GM12878 (cell line): Measurements from ENCODE around the gene UBASH3A. TPM values are rescaled to one million over a fixed set of nuclear protein-coding genes. Genes with fewer than 3 reads are reported as not detected.

Experiments
- ATF2 ChIP-seq: IDR thresholded peaks from 2 replicates; pipeline ENCODE4 v1.6.1; 2012; ENCODE audit warnings: low read length, inconsistent platforms
- BMI1 ChIP-seq: fragments of 450-650 bp; IDR thresholded peaks from 2 replicates; pipeline ENCODE4 v1.6.1; 2016; ENCODE audit warnings: mild to moderate bottlenecking, moderate library complexity, borderline replicate concordance
- CBX5 ChIP-seq: sonication (generic); IDR thresholded peaks from 2 replicates; pipeline ENCODE4 v1.6.1; 2016; ENCODE audit warnings: low read depth, moderate library complexity, mild to moderate bottlenecking, inconsistent platforms
- GABPA ChIP-seq: IDR thresholded peaks from 2 replicates; pipeline ENCODE4 v1.6.1; 2014; ENCODE audit warnings: antibody characterized with exemption, low read depth, mild to moderate bottlenecking, inconsistent platforms
- IRF5 ChIP-seq: fragments of 450-650 bp; IDR thresholded peaks from 2 replicates; pipeline ENCODE4 v1.6.1; 2017; ENCODE audit warnings: borderline replicate concordance
- KAT2A ChIP-seq: conservative IDR thresholded peaks from 2 replicates; pipeline ENCODE4 v1.6.1; 2011; ENCODE audit warnings: low read depth, low read length; ENCODE audit not compliant: control insufficient read depth
- KDM1A ChIP-seq: fragments of 200-600 bp; sonication (generic); IDR thresholded peaks from 2 replicates; pipeline ENCODE4 v1.6.1; 2016; ENCODE audit warnings: borderline replicate concordance
- MAX ChIP-seq: IDR thresholded peaks from 2 replicates; pipeline ENCODE4 v1.6.1; 2012; ENCODE audit warnings: low read depth, low read length, improper control_type of control experiment
- MYB ChIP-seq: fragments of 150-350 bp; IDR thresholded peaks from 2 replicates; pipeline ENCODE4 v1.6.1; 2014; ENCODE audit warnings: mild to moderate bottlenecking, low read depth, low read length, borderline replicate concordance
- NBN ChIP-seq: fragments of 450-650 bp; IDR thresholded peaks from 2 replicates; pipeline ENCODE4 v1.6.1; 2016
- PKNOX1 ChIP-seq: fragments of 450-650 bp; IDR thresholded peaks from 2 replicates; pipeline ENCODE4 v1.6.1; 2016; ENCODE audit warnings: mild to moderate bottlenecking
- POLR2AphosphoS2 ChIP-seq: IDR thresholded peaks from 2 replicates; pipeline ENCODE4 v1.6.1; 2011; ENCODE audit warnings: low read depth, mild to moderate bottlenecking, low read length, improper control_type of control experiment, moderate library complexity
- POLR2AphosphoS5 ChIP-seq: IDR thresholded peaks from 2 replicates; pipeline ENCODE4 v1.6.1; 2011; ENCODE audit warnings: mild to moderate bottlenecking, low read length, inconsistent platforms
- POU2F2 ChIP-seq: IDR thresholded peaks from 3 replicates; pipeline ENCODE4 v1.6.1; 2011; ENCODE audit warnings: low read depth, mild to moderate bottlenecking, low read length, borderline replicate concordance
- SIX5 ChIP-seq: IDR thresholded peaks from 2 replicates; pipeline ENCODE4 v1.6.1; 2011; ENCODE audit warnings: mild to moderate bottlenecking, low read depth, low read length, moderate library complexity; ENCODE audit not compliant: severe bottlenecking
- SMAD1 ChIP-seq: fragments of 450-650 bp; IDR thresholded peaks from 2 replicates; pipeline ENCODE4 v1.6.1; 2018; ENCODE audit warnings: mild to moderate bottlenecking, low read depth; ENCODE audit not compliant: partially characterized antibody
- SREBF1 ChIP-seq: IDR thresholded peaks from 2 replicates; pipeline ENCODE4 v1.6.1; 2012; ENCODE audit warnings: mild to moderate bottlenecking, low read length
- TAF1 ChIP-seq: IDR thresholded peaks from 2 replicates; pipeline ENCODE4 v1.6.1; 2011; ENCODE audit warnings: mild to moderate bottlenecking, low read depth, low read length, borderline replicate concordance
- TBL1XR1 ChIP-seq: IDR thresholded peaks from 2 replicates; pipeline ENCODE4 v1.6.1; 2012; ENCODE audit warnings: low read depth, low read length, improper control_type of control experiment
- ZBED1 ChIP-seq: IDR thresholded peaks from 2 replicates; pipeline ENCODE4 v1.6.1; 2016; ENCODE audit warnings: borderline replicate concordance
- ZSCAN29 ChIP-seq: fragments of 450-650 bp; IDR thresholded peaks from 2 replicates; pipeline ENCODE4 v1.6.1; 2017; ENCODE audit warnings: mild to moderate bottlenecking, moderate library complexity
- polyA plus RNA-seq, 11 experiments: library from polyadenylated mRNA; depleted of rRNA in 4 of 11; unstranded in 6 of 11; stranded (reverse) in 5 of 11; fragments of >200 nt; fragmentation: Nextera tagmentation in 4 of 11; fragmentation: Illumina TruSeq in 1 of 11; extraction: Ambion mirVana in 4 of 11; extraction: Trizol in 1 of 11; gene quantifications; 1 replicate in 1 of 11; 2 replicates in 10 of 11; pipeline versions ENCODE4 v1.2.1 to v1.2.3, GENCODE V29; 2011 to 2016; ENCODE audit warnings: inconsistent platforms in 2 of 11, missing spikeins in 2 of 11, low read depth in 1 of 11
- total RNA-seq, 4 experiments: library from RNA; depleted of rRNA in 3 of 4; stranded (reverse); fragments of >200 nt in 3 of 4; fragmentation: Illumina TruSeq in 1 of 4; extraction: Trizol in 1 of 4; gene quantifications; 2 replicates each; pipeline versions ENCODE4 v1.2.1 to v1.2.3, GENCODE V29; 2013 to 2021
- TF ChIP-seq, protein P1 (sequence below): IDR thresholded peaks from 2 replicates; pipeline ENCODE4 v1.6.1; 2012; ENCODE audit warnings: low read depth, low read length, improper control_type of control experiment

Gene UBASH3A
- total and polyA plus RNA-seq, 10 of the 15 experiments (the other 5 are each of a cell fraction or from before 2014, with no cell fraction given), result 0.04 to 0.39 (median 0.23) TPM; not detected in 1

DNA sequence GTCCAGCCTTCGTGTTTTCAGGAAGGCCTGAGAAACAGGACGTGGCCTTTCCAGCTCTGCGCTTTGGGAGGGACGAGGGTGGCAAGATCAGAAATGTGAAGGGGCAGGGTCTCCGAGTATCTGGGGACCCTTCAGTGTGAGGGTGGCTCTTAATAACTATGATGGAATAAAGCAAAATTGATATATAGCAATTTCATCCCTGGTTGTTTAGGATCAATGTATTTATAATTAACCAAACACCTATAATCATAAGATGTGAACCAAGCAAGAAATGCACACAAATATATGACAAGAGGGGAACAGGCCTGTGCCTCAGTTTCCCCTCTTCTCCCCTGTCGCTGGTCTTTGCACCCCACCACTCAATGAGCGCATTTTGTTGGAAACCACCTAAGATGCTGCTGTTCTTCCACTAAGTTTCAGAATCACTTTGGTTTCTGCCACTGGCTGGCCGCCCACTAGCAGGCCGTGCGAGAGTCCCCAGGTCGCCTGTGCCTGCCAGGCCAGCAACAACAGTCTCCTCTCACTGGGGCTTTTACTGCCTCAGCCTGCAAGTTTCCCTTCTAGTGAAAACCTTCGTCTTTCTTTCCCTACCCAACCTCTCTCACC lies 36.6 kb downstream of the UBASH3A start (continued):
- TF ChIP-seq ATF2, result peak; percentile 36
- peak; percentile 43; the same call in 1 of the 3 replicates for TF ChIP-seq POU2F2
- TF ChIP-seq KDM1A, result no peak
- no peak for TF ChIP-seq ZSCAN29
- TF ChIP-seq, protein P1, sequence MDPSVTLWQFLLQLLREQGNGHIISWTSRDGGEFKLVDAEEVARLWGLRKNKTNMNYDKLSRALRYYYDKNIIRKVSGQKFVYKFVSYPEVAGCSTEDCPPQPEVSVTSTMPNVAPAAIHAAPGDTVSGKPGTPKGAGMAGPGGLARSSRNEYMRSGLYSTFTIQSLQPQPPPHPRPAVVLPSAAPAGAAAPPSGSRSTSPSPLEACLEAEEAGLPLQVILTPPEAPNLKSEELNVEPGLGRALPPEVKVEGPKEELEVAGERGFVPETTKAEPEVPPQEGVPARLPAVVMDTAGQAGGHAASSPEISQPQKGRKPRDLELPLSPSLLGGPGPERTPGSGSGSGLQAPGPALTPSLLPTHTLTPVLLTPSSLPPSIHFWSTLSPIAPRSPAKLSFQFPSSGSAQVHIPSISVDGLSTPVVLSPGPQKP, result no peak
- TF ChIP-seq GABPA, result 0 out of 2 replicates have a peak, but pooled peaks have one; percentile 16
- TF ChIP-seq IRF5, result no peak
- peak; percentile 46 for TF ChIP-seq NBN
- 0 out of 2 replicates have a peak, but pooled peaks have one; percentile 17 for TF ChIP-seq MYB
- TF ChIP-seq CBX5, result peak; percentile 71; the same call in 1 of the 2 replicates
- TF ChIP-seq SREBF1, result no peak
- TF ChIP-seq TAF1, result 0 out of 2 replicates have a peak, but pooled peaks have one; percentile 4
- no peak for TF ChIP-seq BMI1
- no peak for TF ChIP-seq PKNOX1
- TF ChIP-seq TBL1XR1, result 0 out of 2 replicates have a peak, but pooled peaks have one; percentile 60
- peak; percentile 43; the same call in 1 of the 2 replicates for TF ChIP-seq MAX
- no peak for TF ChIP-seq ZBED1
- no peak for TF ChIP-seq SMAD1
- TF ChIP-seq KAT2A, result no peak
- TF ChIP-seq SIX5, result no peak
- TF ChIP-seq POLR2AphosphoS5, result no peak
- TF ChIP-seq POLR2AphosphoS2, result no peak
